Measurements from ENCODE around the gene GPC6.

DNA sequence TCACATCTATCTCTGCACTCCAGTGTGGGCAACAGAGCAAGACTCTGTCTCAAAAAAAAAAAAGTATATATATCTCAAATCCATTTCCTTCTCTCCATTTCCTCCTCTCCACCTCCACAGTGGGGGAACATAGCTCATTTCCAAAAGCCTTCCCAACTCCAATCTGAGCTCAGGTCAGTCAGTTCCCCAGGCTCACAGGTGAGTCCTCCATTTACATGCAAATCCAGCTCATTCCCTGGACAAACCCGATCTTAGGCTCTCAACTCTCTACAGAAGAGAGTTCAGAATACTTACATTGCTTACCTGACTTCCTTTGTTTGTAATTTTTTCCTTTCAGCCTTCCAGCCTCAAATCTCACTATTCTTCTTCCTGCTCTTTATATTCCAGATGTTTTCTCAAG is 518.3 kb downstream of the GPC6 start:
- TF ChIP-seq, protein P1, sequence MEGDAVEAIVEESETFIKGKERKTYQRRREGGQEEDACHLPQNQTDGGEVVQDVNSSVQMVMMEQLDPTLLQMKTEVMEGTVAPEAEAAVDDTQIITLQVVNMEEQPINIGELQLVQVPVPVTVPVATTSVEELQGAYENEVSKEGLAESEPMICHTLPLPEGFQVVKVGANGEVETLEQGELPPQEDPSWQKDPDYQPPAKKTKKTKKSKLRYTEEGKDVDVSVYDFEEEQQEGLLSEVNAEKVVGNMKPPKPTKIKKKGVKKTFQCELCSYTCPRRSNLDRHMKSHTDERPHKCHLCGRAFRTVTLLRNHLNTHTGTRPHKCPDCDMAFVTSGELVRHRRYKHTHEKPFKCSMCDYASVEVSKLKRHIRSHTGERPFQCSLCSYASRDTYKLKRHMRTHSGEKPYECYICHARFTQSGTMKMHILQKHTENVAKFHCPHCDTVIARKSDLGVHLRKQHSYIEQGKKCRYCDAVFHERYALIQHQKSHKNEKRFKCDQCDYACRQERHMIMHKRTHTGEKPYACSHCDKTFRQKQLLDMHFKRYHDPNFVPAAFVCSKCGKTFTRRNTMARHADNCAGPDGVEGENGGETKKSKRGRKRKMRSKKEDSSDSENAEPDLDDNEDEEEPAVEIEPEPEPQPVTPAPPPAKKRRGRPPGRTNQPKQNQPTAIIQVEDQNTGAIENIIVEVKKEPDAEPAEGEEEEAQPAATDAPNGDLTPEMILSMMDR (IDR thresholded peaks at IDR 0.05), result no peak
- TF ChIP-seq EZH2 (IDR thresholded peaks at IDR 0.05; ENCODE audit: borderline replicate concordance, insufficient read depth, low read depth, low read length, poor library complexity, severe bottlenecking), result no peak

Measured in B cell (primary cell).